Left ventricle myocardium inferior (tissue), 1 donor: ENCODE results near the gene SLC13A4. TPM values are rescaled to one million over a fixed set of nuclear protein-coding genes. Genes with fewer than 3 reads are reported as not detected.
"Not testable (repeated sequence)": the region's sequence is repeated elsewhere in the genome, so short reads cannot be mapped to it uniquely, and the experiment has no call there.

ENCODE experiments used
- DNase-seq: peaks from one replicate; pipeline ENCODE4 v3.0.0-alpha.2; 2020
- H3K27ac ChIP-seq: fragments of 200-600 bp; replicated peaks from 2 replicates; pipeline ENCODE4 v1.8.0; 2021
- H3K27me3 ChIP-seq: fragments of 200-600 bp; 2 replicates; pipeline ENCODE4 v1.8.0; 2021; ENCODE audit warnings: low read depth
- H3K36me3 ChIP-seq: fragments of 200-600 bp; 2 replicates; pipeline ENCODE4 v1.8.0; 2021
- H3K4me1 ChIP-seq: fragments of 200-600 bp; 2 replicates; pipeline ENCODE4 v1.8.0; 2021
- H3K4me3 ChIP-seq: fragments of 200-600 bp; 2 replicates; pipeline ENCODE4 v1.8.0; 2021; ENCODE audit warnings: mild to moderate bottlenecking, moderate library complexity
- H3K9me3 ChIP-seq: fragments of 200-600 bp; replicated peaks from 2 replicates; pipeline ENCODE4 v1.8.0; 2021
- intact Hi-C: fragments of 100-400 bp; cut with micrococcal nuclease; formaldehyde crosslinking; loops from one replicate; pipeline ENCODE4 v1.11.0; 2022
- long read RNA-seq: library from polyadenylated mRNA; unstranded; transcript quantifications from one replicate; pipeline ENCODE4 v2.0.0, GENCODE V29; 2021
- total RNA-seq: library from RNA; stranded (reverse); fragmentation: NEBNext Ultra II Directional; extraction: Animal tissue kit (Norgen Biotek cat#: 25700); gene quantifications from one replicate; pipeline ENCODE4 v1.2.1, GENCODE V29; 2021
- TF ChIP-seq, protein P1 (sequence below): fragments of 200-600 bp; IDR thresholded peaks from 2 replicates; pipeline ENCODE4 v1.8.0; 2021; ENCODE audit warnings: antibody characterized with exemption, mild to moderate bottlenecking, borderline replicate concordance
- donor health status: DM: no; HTN: yes; CAD: no; lungs with severe emphysema.

Gene SLC13A4, protein sequence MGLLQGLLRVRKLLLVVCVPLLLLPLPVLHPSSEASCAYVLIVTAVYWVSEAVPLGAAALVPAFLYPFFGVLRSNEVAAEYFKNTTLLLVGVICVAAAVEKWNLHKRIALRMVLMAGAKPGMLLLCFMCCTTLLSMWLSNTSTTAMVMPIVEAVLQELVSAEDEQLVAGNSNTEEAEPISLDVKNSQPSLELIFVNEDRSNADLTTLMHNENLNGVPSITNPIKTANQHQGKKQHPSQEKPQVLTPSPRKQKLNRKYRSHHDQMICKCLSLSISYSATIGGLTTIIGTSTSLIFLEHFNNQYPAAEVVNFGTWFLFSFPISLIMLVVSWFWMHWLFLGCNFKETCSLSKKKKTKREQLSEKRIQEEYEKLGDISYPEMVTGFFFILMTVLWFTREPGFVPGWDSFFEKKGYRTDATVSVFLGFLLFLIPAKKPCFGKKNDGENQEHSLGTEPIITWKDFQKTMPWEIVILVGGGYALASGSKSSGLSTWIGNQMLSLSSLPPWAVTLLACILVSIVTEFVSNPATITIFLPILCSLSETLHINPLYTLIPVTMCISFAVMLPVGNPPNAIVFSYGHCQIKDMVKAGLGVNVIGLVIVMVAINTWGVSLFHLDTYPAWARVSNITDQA
- total RNA-seq = 0.44 TPM
- long read RNA-seq, partial matches to known transcripts = 0 of 3 reads
- long read RNA-seq, other reads (novel, unspliced or antisense) = 3 of 3 reads

DNA sequence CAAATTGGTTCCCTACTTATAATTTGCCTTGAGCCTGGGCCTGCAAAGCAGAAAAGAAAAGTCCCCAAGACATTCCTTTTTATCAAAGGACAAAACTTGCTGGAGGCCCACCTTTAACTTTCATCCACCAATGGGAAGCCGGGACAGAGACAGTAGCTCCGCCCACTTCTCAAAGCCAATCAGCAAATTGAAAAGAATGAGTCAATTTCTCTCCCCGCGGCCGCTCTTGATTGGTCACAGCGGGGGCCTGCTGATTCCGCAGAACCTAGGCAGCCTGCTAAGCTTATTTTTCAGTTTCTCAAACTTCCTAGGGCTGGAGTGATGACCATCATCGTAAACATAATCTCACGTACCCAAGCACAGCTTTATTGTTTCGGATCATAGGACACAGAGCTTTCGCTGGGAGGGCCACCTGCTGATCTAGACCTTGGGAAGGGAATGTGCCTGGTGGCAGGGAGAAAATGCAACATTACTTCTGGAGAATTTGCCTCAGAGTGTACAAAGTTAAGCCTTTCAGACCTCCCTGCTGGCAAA is at the start of gene SLC13A4:
Gene SLC13A4 (minus strand): TSS at position 51 of the 534 bp plus-strand sequence. CDS start 690 bp downstream, outside the sequence.
- H3K4me1 ChIP-seq = peaks cover 7% of the 10 kb centered on the region
- no peak for DNase-seq
- H3K9me3 ChIP-seq = no peaks in the 10 kb centered on the region
- intact Hi-C loops = no loop called here
- no peak within 1 kb of the TSS for H3K4me3 ChIP-seq
- TF ChIP-seq, protein P1, sequence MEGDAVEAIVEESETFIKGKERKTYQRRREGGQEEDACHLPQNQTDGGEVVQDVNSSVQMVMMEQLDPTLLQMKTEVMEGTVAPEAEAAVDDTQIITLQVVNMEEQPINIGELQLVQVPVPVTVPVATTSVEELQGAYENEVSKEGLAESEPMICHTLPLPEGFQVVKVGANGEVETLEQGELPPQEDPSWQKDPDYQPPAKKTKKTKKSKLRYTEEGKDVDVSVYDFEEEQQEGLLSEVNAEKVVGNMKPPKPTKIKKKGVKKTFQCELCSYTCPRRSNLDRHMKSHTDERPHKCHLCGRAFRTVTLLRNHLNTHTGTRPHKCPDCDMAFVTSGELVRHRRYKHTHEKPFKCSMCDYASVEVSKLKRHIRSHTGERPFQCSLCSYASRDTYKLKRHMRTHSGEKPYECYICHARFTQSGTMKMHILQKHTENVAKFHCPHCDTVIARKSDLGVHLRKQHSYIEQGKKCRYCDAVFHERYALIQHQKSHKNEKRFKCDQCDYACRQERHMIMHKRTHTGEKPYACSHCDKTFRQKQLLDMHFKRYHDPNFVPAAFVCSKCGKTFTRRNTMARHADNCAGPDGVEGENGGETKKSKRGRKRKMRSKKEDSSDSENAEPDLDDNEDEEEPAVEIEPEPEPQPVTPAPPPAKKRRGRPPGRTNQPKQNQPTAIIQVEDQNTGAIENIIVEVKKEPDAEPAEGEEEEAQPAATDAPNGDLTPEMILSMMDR = no peak
- H3K27ac ChIP-seq = no peak within 1 kb of the TSS
- H3K36me3 ChIP-seq = peaks cover 1% of the 10 kb centered on the region
- no peaks in the 10 kb centered on the region for H3K27me3 ChIP-seq

DNA sequence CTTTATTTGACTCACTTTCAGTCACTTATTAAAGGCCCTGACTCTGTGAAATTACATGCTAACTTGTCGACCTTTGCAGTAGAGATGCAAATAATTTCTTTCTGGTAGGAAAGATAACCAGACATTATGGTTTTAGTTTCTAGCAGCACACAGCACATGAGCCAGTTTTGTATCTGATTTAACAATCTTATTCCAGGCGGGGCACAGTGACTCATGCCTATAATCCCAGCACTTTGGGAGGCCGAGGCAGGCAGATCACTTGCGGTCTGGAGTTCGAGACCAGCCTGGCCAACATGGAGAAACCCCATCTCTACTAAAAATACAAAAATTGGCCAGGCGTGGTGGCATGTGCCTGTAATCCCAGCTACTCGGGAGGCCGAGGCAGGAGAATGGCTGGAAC is 47.9 kb upstream of the SLC13A4 start:
- intact Hi-C loops, DNase-seq, H3K27me3 ChIP-seq, H3K4me3 ChIP-seq, H3K36me3 ChIP-seq, H3K27ac ChIP-seq: not testable (repeated sequence)
- Histone ChIP-seq H3K4me1 (peaks cover 19% of the 10 kb centered on the region), H3K9me3 (peaks cover 11% of the 10 kb centered on the region)

DNA sequence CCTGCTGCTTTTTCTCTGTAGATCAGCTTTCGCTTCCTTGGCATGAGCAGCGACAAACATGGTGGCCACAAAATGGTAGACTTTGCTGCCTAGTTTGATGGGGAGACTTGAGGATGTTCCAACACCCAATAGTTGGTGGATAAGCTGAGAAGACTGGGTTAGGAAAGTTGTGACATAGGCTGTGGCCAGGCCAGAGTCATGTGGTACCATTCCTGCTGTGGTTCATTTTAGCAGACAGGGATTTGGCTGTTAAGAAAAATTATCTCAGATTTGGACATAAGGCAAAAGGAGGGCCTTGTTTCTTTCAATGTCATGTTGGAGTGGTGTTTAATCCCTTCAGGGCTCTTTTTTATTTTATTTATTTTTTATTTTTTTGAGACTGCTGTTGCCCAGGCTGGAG is 47.2 kb upstream of the SLC13A4 start:
- peaks cover 11% of the 10 kb centered on the region for H3K9me3 ChIP-seq
- no peaks in the 10 kb centered on the region for H3K27me3 ChIP-seq
- no peak for DNase-seq
- H3K27ac ChIP-seq = peak overlapping the region; percentile 74
- no peaks in the 10 kb centered on the region for H3K36me3 ChIP-seq
- no peak overlapping the region for H3K4me3 ChIP-seq
- peaks cover 19% of the 10 kb centered on the region for H3K4me1 ChIP-seq
- TF ChIP-seq, protein P1 = no peak
- intact Hi-C loops = no loop called here

DNA sequence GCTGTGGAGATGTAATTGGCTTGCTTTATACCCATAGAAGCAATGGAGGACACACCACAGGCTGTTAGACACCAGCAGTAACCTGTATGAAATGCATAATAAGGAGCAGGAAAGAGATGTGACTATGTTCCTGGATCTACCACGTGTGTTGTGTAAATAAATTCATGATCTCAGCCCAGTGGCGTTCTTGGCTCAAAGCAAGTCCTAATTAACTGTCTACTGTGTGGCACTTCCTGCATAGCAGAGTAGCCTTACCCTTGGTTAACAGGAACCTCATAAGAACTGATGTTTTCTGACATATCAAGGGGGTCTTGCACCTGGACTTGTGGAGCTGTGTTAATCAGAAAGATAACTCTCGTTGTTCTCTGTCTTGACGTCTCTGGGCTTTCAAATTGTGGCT is 46.3 kb upstream of the SLC13A4 start:
- DNase-seq = no peak
- Histone ChIP-seq H3K27ac (peak overlapping the region; percentile 74), H3K27me3 (no peaks in the 10 kb centered on the region), H3K4me1 (peaks cover 25% of the 10 kb centered on the region), H3K36me3 (no peaks in the 10 kb centered on the region), H3K9me3 (peaks cover 11% of the 10 kb centered on the region), H3K4me3 (no peak overlapping the region)
- TF ChIP-seq, protein P1 = no peak
- intact Hi-C loops = no loop called here

DNA sequence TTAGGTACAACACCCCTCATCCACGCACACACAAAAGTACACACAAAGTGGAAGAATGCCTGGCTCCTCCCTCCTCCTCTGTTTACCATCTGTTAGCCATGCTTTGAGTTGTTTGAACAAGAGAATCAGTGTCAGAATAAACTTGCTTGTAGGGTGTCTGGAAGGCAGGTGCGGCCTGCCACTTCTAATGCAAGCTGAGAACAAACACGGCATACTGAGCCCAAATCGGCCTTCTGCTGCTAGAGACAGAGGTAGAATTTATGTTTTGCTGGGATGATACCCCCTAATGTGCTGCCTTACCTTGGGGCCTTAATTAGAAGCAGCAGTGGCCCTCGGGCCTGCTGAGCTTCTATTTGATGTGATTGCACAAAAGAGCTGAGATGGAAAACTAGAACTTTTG is 45.5 kb upstream of the SLC13A4 start:
- H3K4me3 ChIP-seq = no peak overlapping the region
- peaks cover 30% of the 10 kb centered on the region for H3K4me1 ChIP-seq
- peaks cover 10% of the 10 kb centered on the region for H3K9me3 ChIP-seq
- DNase-seq = no peak
- H3K36me3 ChIP-seq = no peaks in the 10 kb centered on the region
- TF ChIP-seq, protein P1 = no peak
- peak overlapping the region; percentile 74 for H3K27ac ChIP-seq
- no peaks in the 10 kb centered on the region for H3K27me3 ChIP-seq
- intact Hi-C loops = no loop called here
